NCI-H1417 (cell line): Measurements from ENCODE around the gene SLC25A23.
"Not testable (repeated sequence)": the region's sequence is repeated elsewhere in the genome, so short reads cannot be mapped to it uniquely, and the experiment has no call there.

Experiments used
- DNase-seq, 3 experiments: peaks; one replicate each; lab custom pipeline; 2025; lab: John Stamatoyannopoulos, UW

SLC25A23 gene

DNA sequence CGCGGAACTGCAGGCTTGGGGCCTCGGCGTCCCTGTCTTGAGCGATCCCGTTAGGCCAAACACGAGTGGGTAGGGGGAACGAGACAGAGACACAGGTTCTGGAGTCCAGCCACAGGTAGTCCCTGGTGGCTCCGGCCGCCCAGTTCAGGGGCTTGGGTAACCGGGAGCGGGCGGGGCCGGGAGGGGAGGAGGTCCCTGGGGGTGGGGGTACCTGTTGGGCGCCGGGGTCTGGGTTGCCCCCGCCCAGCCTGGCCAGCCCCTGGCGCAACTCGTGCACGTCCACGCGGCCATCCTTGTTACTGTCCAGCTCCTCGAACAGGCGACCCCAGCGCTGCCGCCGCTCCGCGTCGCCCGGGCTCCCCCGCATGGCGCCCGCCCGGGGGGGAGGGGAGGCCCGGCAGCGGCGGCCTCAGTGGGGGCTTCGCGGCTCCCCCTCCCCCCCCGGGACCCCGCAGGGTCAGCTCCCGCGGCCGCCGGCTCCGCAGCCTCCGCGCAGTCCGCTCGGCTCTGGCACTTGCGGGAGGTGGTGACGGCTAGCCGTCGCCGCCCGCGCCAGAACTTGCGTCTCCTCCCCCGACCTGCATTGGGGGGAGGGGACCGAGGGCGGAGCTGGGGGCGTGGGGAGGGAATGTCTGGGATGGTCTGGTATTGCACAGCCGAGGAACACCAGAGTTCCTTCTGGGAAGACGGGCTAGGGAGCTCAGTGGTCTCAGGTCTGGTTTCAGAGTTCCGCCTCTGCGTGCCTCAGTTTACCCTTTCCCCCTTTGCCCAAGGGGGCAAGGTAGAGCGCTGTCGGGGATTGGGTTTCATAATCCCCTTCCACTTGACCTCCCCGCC lies at the start of gene SLC25A23:
SLC25A23 (minus strand) TSS at position 531 of the 837 bp plus-strand sequence; CDS start at position 367, 164 bp downstream.
- peak; percentile 59 to 85 (median 78) for DNase-seq

DNA sequence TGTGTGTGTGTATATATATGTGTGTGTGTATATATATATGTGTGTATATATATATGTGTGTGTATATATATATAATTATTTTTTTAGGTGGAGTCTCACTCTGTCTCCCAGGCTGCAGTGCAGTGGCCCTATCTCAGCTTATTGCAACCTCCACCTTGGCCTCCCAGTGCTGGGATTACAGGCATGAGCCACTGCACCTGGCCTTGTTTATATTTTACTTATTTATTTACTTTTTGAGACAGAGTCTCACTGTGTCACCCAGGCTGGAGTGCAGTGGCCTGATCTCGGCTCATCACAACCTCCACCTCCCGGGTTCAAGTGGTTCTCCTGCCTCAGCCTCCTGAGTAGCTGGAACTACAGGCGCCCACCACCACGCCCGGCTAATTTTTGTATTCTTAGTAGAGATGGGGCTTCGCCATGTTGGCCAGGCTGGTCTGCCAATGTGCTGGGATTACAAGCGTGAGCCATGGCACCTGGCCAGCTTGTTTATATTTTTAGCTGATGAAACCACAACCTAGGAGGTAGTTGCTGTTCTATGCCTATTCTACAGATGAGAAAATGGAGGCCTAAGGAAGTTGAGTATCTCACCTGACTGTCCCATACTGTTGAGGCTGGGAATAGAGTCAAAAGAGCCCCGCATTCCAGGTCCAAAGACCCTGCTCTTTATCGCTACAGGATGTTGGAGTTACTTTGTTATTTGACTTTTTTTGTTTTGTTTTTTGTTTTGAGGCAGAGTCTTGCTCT lies 48.6 kb upstream of the SLC25A23 start:
- not testable (repeated sequence) for DNase-seq

DNA sequence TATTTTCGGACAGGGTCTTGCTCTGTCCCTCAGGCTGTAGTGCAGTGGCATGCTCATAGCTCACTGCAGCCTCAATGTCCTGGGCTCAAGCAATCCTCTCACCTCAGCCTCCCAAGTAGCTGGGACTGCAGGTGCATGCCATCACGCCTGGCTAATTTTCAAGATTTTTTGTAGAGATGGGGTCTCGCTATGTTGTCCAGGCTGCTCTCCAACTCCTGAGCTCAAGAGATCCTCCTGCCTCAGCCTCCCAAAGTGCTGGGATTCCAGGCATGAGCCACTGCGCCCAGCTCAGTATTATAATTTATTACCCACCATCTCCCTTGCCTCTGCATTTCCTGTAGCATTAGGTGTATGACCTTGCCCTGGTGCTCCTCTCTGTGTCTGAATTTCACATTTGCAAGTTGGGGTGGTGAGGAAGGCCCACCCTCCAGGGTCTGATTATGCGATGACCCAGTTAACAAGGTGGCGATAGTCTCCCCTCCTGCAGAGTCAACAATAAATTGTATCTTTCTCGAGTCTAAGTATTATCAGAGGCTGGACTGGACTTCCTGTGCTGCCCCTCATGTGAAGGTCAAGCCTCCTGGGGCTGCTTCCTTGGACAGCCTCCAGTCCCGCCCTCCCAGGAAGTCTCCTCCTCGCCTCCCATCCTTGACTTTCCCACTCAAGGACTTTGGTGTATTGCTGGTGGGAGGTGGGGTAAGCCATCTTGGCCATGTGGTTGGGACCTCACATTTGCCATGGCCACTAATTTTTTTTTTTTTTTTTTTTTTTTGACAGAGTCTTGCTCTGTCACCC lies 44.0 kb upstream of the SLC25A23 start:
- DNase-seq, result no peak

DNA sequence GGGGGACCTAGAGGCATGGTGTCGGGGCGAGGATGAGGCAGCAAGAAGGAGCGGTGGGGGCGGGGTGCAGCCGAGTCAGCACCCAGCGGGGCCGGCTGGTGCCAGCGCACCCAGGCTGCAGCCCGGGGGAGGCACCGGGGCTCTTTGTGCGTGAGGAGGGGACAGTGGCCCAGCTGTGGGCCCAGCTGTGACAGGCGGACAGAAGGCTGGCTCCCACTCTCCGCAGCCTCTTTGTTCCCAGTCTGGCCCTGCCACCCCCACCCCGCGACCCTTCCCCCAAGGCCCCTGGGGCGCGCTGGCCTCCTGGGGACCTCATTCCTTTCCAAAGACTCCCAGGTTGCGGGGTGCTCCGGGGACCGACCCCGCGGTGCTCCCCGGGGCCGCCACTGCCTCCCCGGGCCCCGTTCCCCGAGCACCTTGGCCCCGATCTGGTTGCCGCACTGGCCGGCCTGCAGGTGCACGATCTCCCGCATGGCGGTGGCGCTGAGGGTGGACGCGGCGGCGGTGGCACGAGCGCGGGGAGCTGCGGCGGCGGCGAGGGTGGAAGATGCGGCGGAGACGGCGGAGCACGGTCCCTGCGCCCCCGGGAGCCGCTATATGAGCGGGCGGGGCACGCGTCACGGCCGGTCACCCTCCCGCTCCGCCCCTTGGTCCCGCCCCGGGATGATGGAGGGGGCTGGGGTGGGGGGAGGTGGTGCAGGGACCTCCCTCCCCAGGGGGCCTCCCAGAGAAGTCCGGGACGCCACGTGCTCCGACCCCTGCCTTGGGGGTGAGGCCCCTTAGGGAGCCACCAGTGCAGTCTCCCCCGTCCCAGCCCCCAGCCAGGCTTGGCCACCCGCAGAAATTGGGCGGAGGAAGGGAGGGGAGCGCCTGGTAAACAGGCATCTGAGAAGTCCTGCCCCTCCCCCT lies 42.4 kb upstream of the SLC25A23 start, which contains the start of gene TUBB4A:
TUBB4A (minus strand) TSS at position 570 of the 909 bp plus-strand sequence; CDS start at position 473, 97 bp downstream.
- peak in 2 of 3 experiments; percentile 22 to 36 for DNase-seq

DNA sequence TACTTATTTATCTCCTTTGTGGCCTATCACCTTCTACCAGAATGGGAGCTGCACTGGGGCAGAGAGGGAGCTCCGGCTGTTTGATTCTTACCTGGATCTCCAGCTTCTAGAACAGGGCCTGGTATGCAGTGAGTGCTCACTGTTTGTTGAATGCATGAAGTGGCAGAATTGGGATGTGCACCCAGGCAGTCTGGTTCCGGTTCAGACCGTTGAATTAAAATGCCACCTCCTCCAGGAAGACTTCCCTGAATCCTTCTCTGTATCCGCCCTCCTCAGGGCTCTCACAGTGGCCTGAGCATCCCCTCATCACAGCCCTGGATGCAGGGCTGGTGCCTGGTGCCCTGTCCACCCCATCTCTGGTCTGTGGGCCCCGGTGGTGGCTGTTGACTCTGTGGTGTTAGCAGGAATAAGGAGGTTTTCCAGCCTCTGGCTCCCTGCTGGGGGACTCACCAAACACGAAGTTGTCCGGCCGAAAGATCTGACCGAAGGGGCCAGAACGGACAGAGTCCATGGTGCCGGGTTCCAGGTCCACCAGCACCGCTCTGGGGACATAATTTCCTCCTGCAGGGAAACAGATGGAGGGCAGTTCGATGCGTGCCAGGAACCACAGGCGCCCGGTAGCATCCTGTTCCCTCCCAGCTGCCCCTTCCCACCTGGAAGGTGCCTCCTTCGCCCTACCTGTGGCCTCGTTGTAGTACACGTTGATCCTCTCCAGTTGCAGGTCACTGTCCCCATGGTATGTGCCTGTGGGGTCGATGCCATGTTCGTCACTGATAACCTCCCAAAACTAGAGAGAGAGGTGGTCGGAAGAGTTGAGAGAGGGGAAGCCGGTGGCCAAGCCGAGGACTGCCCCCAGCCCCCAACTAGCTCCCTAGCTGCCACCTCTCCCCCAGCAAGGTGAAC lies 41.5 kb upstream of the SLC25A23 start:
- no peak for DNase-seq

DNA sequence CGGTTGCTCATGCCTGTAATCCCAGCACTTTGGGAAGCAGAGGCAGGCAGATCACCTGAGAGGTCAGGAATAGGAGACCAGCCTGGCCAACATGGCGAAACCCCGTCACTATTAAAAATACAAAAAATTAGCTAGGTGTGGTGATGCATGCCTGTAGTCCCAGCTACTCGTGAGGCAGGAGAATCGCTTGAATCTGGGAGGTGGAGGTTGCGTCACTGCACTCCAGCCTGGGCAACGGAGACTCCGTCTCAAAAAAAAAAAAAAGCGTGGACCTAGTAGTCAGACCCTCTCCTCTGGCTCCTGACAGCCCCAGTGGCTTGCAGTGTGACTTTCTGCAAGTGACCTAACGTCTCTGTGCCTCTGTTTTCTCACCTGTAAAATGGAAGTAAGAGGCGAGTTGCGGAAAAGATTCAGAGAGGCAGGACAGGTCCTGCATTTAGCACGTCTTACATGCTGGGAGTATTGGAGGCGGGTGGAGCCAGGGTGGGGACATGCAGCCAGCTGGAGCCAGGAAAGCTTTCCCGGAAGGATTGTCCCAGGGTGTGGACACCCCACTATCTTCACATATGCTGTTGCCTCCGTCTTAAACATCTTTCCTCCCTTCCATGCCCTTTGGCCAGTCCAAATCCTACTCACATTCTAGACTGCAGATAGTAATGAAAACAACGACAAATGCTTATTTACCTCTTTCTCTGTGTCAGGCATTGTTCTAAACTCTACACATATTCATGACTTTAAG lies 39.6 kb upstream of the SLC25A23 start:
- DNase-seq, result no peak

DNA sequence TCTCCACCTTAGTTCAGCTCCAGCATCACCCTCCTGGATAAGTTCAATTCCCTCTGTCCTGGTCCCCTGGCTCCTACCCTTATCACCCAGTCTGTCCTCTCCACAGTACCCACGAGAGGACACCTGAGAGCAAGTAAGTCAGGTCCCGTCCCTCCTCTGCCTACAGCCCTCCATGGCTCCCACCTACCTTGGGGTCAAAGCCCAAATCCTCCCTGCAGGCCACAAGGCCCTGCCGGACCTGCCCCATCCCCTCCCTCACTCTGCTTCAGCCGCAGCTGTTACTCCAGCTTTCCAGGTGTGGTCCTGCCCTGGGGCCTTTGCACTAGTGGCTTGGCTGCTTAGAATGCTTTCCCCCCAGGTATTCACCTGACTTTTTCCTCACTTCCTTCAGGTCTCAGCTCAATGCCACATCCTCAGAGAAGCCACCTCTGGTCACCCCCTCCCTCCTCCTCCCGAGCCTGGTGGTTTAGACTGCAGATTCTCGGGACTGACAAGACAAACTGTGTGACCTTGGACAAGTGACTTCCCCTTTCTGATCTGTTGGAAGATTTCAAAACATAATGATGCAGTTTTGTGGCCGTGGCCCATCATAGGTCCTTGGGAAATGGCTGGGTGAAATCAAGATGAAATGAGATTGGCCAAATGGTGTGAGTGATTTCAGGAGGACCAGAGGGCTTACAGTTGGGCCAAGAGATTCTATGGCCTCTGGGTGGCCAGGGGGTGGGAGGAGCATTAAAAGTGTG lies 38.9 kb upstream of the SLC25A23 start:
- DNase-seq, result no peak

DNA sequence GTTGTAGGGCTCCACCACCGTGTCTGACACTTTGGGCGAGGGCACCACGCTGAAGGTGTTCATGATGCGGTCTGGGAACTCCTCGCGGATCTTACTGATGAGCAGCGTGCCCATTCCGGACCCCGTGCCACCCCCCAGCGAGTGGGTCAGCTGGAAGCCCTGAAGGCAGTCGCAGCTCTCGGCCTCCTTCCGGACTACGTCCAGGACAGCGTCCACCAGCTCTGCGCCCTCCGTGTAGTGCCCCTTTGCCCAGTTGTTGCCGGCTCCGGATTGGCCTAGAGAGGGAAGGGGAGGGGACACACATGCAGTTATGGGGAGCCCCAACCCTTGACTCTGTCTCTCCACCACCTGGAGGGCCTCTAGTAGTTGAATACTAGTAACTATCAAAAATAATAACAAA lies 36.4 kb upstream of the SLC25A23 start:
- DNase-seq, result no peak

DNA sequence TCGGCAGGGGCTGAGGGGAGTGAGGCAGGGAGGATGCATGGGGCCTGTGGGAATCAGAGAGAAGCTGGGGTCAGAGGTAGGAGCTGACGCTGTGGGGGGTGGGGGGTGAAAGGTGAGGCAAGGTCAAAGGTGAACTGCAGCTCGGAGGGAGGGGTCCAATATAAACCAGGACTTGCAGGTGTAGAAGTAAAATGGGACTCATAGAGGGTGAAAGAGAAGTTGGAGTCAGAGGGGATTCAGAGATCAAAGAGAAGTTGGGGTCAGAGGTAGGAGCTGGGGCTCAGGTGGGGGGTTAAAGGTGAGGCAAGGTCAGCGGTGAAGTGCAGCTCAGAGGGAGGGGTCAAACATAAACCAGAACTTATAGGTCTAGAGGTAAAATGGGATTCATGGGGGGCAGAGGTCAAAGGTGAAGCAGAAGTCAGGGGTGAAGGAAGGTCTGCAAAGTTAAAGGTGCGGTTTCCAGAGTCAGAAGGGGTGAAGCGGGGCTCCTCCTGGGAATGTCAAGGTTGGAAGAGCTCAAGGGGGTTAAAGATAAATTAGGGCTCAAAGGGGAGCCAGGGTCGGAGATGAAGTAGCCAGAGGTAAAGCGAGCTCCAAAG lies 34.9 kb upstream of the SLC25A23 start:
- DNase-seq, result no peak

DNA sequence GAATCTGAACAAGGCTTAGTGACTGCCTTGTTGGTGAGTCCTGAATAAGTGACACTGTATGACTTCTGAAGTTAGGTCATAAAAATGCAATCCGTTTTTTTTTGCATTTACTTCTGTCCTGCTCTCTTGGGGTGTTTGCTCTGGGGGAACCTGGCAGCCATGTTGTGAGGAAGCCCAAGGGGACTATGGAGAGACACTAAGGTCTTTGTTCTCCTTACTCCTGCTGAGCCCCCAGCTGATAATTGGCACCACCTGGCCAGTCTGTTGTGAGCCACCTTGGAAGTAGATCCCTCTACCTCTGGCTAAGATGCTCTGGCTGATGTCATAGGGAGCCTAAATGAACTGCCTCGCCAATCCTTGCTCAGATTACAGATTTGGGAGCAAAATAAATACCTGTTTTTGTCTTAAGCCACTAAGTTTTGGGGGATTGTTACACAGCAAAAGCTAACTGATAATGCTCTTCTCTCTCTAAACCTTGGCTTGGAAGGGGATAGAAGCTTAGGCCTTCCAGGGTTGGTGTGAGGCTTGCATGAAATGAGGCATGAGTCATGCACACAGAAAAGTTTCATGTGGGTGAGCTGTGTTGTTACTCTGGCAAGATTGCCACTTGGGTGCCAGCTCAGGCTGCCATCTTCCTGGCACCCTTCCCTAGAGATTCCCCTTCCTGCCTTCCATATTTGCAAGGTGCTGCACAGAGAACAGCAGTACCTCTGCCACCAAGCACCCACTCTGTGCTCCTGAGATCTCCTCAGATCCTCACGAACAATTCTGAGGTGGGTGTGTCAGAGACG lies 32.4 kb upstream of the SLC25A23 start:
- no peak for DNase-seq

DNA sequence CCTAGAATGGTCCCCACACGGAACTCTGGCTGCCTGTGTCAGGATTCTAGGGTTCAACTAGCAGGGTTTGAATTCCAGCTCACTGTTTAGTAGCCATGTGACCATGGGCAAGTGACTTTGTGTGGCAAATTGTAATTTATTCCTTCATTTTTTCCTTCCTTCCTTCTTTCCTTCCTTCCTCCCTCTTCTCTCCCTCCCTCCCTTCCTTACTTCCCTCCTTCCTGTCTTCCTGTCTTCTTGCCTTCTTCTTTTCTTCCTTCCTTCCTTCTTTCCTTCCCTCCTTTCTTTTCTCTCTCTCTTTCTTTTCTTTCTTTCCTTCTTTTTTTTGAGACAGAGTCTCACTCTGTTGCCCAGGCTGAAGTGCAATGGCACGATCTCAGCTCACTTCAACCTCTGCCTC lies 30.5 kb upstream of the SLC25A23 start:
- no peak for DNase-seq

DNA sequence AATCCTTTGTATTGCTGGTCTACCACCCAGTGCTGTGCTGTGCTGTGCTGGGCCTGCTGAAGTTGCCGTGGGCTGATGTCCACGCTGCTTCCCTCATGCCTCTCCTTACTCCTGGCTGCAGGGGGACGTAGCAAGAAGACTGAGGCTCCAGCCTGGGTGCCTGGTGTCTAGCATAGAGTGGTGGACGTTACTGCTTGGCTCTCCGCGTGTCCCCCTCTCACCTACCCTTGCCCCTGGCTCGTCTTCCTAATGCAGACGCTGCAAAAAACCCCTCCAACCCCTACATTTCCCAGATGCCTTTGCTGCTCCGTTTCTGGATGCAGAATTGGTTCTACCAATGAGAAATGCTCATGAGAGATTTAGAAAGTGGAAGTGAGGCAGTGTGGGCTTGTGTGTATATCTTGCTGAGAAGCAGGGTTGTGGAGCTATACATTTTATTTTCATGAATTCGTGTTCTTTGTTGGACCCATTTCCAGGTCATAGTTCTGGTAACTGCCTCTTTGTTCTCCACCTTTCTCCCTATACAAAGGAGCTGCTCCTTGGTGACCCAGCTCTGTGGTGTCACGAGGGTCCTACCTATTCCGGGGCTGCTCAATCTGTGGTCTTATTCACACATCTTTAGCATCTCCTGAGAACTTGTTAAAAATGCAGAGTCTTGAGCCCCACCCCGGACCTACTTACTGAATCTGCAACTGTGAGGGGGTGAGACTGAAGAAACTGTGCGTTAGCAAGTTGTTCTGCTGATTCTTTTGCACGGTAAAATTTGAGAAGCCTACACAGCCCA lies 29.9 kb upstream of the SLC25A23 start:
- DNase-seq, result no peak

DNA sequence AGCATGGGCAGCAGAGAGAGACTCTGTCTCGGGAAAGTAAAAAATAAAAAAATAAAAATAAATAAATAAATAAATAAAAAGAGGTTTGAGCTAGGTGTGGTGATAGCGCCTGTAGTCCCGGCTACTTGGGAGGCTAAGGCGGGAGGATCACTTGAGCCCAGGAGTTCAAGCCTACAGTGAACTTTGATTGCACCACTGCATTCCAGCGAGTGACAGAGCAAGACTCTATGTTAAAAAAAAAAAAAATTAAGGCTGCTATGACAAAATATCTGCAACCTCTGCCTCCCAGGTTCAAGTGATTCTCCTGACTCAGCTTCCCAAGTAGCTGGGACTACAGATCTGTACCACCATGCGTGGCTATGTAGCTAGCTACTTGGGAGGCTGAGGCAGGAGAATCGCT lies 25.2 kb upstream of the SLC25A23 start:
- no peak for DNase-seq

DNA sequence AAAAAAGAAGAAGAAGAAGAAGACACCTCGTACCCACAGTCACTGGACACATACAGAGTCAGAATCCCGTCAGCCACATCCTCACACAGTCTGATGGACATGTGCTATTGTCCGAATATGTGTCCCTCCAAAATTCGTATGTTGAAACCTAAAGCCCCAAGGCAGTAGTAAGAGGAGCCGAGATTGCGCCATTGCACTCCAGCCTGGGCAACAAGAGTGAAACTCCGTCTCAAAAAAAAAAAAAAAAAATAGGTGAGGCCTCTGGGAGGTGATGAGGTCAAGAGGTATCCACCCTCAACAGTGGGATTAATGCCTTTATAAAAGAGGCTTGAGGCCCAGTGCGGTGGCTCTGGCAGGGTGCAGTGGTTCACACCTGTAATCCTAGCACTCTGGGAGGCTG lies 24.6 kb upstream of the SLC25A23 start:
- no peak for DNase-seq

DNA sequence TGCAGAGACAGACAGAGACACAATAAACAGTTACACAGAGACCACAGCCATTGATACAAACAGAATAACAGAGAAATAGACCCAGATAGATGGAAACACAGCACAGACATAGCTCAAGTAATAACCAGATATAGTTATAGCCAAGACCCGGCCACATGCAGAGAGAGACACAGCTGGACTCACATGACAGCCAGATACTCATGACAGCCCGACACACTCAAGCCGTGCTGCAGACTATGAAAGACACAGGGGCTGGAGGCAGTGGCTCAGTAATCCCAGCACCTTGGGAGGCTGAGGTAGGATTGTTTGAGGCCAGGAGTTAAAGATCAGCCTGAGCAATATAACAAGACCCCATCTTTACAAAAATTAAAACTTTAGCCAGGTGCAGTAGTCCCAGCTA lies 23.6 kb upstream of the SLC25A23 start:
- DNase-seq, result no peak

DNA sequence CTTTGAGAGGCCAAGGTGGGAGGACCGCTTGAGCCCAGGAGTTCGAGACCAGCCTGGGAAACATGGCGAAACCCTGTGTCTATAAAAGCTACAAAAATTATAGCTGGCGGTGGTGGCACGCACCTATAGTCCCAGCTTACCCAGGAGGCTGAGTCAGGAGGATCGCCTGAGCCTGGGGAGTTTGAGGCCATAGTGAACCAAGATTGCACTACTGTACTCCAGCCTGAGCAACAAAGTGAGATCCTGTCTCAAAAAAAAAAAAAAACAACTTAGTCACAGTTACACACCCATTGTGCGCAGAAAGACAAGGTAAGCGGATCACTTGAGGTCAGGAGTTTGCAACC lies 22.7 kb upstream of the SLC25A23 start:
- DNase-seq, result no peak
